ENCODE data around the gene ATP11A. TPM values are rescaled to one million over a fixed set of nuclear protein-coding genes. Genes with fewer than 3 reads are reported as not detected.
"Not testable (repeated sequence)": the region's sequence is repeated elsewhere in the genome, so short reads cannot be mapped to it uniquely, and the experiment has no call there.

The ATP11A gene
- total and polyA plus RNA-seq, 9 donors, result 11.9 to 26.7 (median 21.3) TPM

DNA sequence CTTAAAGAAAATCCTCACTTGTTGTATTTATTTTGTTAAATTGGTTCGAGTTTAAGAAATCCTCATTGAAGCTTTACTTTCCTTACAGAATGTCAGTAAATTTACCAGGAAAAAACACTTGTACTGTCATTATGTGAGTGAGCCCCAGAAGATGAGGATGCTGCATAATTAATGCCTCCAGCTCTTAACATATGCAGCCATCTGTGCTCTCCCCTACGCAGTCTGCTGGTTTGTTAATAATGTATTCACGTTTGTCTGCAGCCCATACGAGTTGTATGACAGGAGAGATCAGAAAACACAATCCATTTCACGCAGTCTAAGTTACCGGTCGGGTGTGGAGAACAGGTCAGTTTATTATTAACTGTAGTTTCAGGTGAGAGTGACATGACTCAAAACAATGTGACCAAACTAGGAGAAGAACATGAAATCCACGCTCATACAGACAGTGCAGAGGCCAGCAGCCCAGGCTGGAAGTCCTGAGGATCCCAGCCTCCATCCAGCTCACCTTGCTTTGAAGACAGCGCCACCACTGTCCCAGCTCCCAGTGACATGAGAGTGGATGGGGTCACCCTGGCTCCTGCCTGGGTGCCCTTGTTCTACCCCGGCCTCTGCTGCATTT, 19.8 kb upstream of the ATP11A start:
- WGBS (ENCODE audit: insufficient coverage), result 89% methylated on average over 4 of the region's 10 CpGs

DNA sequence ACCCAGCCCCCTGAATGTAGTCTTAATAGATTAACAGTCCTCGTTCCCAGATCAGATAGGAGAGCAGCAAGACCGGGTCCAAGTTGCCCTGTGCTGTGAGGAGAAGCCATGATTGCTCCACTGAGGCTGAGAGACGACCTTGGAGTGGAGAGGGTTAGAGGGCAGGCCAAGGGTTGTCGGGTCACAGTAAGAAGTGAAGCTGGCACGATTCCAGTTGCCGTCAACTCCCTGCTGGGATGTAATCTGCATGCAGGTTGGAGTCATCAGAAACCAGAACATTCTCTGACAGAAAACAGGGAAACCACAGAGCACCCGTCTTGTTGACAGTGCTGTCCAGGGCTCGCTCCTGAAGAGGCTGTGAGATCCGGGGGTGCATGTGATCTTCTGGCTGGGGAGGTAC, 19.0 kb upstream of the ATP11A start:
- 40% methylated on average over 7 of the region's 9 CpGs for WGBS (ENCODE audit: insufficient coverage)
- no peak for DNase-seq
- Histone ChIP-seq H3K4me3 (ENCODE audit: low read length) (no peak overlapping the region), H3K27me3 (ENCODE audit: control insufficient read depth, insufficient read depth, low read length) (peaks cover 2% of the 10 kb centered on the region), H3K9me3 (replicated peaks; ENCODE audit: control insufficient read depth, low read depth, low read length) (no peaks in the 10 kb centered on the region), H3K4me1 (ENCODE audit: control insufficient read depth, insufficient read depth, low read length) (no peaks in the 10 kb centered on the region), H3K36me3 (ENCODE audit: control insufficient read depth, insufficient read depth, low read length) (no peaks in the 10 kb centered on the region), H3K27ac (ENCODE audit: low read length) (no peak overlapping the region)

More for the DNA sequence above, 19.8 kb upstream of the ATP11A start:
- Histone ChIP-seq H3K27me3 (ENCODE audit: control insufficient read depth, insufficient read depth, low read length) (peaks cover 2% of the 10 kb centered on the region), H3K4me3 (ENCODE audit: low read length) (no peak overlapping the region), H3K36me3 (ENCODE audit: control insufficient read depth, insufficient read depth, low read length) (no peaks in the 10 kb centered on the region), H3K27ac (ENCODE audit: low read length) (no peak overlapping the region), H3K9me3 (replicated peaks; ENCODE audit: control insufficient read depth, low read depth, low read length) (no peaks in the 10 kb centered on the region), H3K4me1 (ENCODE audit: control insufficient read depth, insufficient read depth, low read length) (no peaks in the 10 kb centered on the region)
- DNase-seq, result no peak

DNA sequence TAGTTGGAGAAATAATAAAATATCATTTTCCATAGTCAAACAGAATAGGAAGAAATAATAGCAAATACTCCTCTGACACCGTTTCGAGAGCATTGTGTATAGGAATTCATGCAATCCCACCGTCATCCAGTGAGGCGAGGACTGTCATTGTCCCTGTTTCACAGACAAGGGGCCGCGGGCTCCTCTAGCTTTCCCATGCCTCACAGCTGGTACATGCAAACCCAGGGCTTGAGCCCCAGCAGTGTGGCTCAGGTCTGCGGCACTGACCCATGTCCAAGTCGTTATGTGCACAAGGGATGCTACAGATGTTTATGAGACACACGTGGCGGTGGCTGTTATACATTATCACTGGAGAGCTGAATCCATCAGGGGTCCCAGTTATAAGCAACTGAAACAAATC, 18.5 kb upstream of the ATP11A start:
- peaks cover 2% of the 10 kb centered on the region for H3K27me3 ChIP-seq (ENCODE audit: control insufficient read depth, insufficient read depth, low read length)
- H3K9me3 ChIP-seq (replicated peaks; ENCODE audit: control insufficient read depth, low read depth, low read length), result no peaks in the 10 kb centered on the region
- no peak overlapping the region for H3K4me3 ChIP-seq (ENCODE audit: low read length)
- no peaks in the 10 kb centered on the region for H3K36me3 ChIP-seq (ENCODE audit: control insufficient read depth, insufficient read depth, low read length)
- no peak overlapping the region for H3K27ac ChIP-seq (ENCODE audit: low read length)
- H3K4me1 ChIP-seq (ENCODE audit: control insufficient read depth, insufficient read depth, low read length), result no peaks in the 10 kb centered on the region
- 79% methylated on average over 8 of the region's 10 CpGs for WGBS (ENCODE audit: insufficient coverage)
- no peak for DNase-seq

DNA sequence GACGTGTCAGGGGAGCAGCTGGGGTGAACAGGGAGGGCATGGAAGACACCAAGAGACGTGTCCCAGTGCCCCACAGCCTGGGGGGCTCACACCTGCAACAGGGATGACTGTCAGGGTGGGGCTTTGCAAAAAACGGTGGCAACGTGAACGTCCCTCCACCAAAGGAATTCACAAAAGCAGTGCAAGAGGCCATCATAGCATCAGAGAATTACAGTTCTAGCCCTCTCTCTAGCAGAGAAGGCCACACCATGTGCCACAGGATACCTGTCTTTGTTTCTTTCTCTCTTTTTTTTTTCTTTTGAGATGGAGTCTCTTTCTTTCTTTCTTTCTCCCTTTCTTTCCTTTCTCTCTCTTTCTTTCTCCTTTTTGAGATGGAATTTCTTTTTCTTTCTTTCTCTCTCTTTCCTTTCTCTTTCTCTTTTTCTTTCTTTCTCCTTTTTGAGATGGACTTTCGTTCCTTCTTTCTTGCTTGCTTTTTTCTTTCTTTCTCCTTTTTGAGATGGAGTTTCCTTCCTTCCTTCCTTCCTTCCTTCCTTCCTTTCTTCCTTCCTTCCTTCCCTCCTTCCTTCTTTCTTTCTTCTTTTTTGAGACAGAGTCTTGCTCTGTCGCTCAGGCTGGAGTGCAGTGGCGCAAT, 17.1 kb upstream of the ATP11A start:
- Histone ChIP-seq H3K27me3 (ENCODE audit: control insufficient read depth, insufficient read depth, low read length) (peaks cover 2% of the 10 kb centered on the region), H3K27ac (ENCODE audit: low read length) (no peak overlapping the region), H3K9me3 (replicated peaks; ENCODE audit: control insufficient read depth, low read depth, low read length) (no peaks in the 10 kb centered on the region), H3K36me3 (ENCODE audit: control insufficient read depth, insufficient read depth, low read length) (no peaks in the 10 kb centered on the region), H3K4me1 (ENCODE audit: control insufficient read depth, insufficient read depth, low read length) (no peaks in the 10 kb centered on the region), H3K4me3 (ENCODE audit: low read length) (no peak overlapping the region)
- DNase-seq, result no peak
- WGBS (ENCODE audit: insufficient coverage), result 75% methylated on average over 7 of the region's 8 CpGs

DNA sequence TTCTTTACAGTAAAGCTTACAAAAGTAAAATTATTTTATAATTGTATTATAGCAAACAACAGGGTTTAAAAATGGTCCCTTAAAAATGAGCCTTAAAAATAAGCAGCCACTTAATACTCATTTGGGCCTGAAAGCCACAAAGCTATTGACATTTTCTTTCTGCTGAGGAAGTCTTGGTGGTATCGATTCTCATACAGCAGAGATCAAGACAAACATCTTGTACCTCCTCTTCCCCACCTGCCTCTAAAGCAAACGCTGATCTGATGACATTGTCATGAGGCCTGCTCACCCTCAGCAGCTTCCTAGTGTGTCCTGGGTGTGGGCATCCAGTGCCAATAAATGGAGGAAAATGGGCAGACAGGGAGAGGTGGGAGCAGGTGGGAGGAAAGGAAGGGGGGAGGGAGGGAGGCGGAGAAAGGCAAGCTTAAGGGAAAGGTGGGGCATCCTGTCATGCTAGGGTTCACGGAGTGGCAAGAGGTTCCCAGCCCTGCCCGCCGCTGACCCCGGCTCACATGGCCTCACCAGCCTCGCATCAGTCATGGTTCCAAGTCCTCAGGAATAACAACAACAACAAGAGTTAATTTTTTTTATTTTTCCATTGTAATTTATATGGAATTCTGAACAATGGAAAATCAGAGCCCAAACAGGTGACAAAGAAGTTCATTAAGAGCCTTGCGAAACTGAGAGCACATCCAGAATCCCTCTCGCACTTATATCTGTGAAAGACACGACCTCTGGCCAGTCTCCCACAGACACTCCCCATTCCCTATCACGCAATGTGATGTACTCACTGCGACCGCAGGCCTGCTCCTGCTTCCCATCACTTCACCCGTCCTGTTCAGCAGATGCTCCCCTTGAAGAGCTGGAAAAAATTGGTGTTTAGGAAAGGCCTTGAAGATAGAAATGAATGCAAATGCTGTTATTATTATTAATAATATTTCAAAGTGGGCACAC, 15.1 kb upstream of the ATP11A start:
- WGBS (ENCODE audit: insufficient coverage), result 83% methylated on average over 3 of the region's 15 CpGs

DNA sequence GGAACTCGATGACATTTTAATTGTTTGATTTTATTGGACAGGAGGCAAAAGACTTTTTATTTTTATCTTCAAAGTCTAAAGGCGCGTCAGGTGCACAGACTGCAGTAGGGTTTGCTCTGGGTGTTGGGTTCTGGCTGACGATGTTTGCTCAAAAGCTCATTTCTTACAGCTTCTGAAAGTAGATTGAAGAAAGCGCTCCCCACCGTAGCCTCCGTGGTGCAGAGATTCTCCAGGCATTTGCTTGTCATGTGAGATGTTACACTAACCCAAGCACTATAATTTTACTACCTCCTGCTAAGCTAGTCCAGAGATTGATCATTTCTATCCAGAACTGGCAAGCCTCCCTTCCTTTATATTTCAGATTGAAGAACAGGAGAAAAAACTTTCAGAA, 14.5 kb upstream of the ATP11A start:
- DNase-seq, result no peak
- 78% methylated on average over 4 of the region's 7 CpGs for WGBS (ENCODE audit: insufficient coverage)
- no peaks in the 10 kb centered on the region for H3K4me1 ChIP-seq (ENCODE audit: control insufficient read depth, insufficient read depth, low read length)
- H3K36me3 ChIP-seq (ENCODE audit: control insufficient read depth, insufficient read depth, low read length), result no peaks in the 10 kb centered on the region
- H3K9me3 ChIP-seq (replicated peaks; ENCODE audit: control insufficient read depth, low read depth, low read length), result no peaks in the 10 kb centered on the region
- no peaks in the 10 kb centered on the region for H3K27me3 ChIP-seq (ENCODE audit: control insufficient read depth, insufficient read depth, low read length)
- H3K4me3 ChIP-seq (ENCODE audit: low read length), result no peak overlapping the region
- H3K27ac ChIP-seq (ENCODE audit: low read length), result no peak overlapping the region

More for the DNA sequence above, 15.1 kb upstream of the ATP11A start:
- Histone ChIP-seq H3K27me3 (ENCODE audit: control insufficient read depth, insufficient read depth, low read length) (no peaks in the 10 kb centered on the region), H3K9me3 (replicated peaks; ENCODE audit: control insufficient read depth, low read depth, low read length) (no peaks in the 10 kb centered on the region), H3K4me1 (ENCODE audit: control insufficient read depth, insufficient read depth, low read length) (no peaks in the 10 kb centered on the region), H3K27ac (ENCODE audit: low read length) (no peak overlapping the region), H3K4me3 (ENCODE audit: low read length) (no peak overlapping the region), H3K36me3 (ENCODE audit: control insufficient read depth, insufficient read depth, low read length) (no peaks in the 10 kb centered on the region)
- DNase-seq, result no peak

DNA sequence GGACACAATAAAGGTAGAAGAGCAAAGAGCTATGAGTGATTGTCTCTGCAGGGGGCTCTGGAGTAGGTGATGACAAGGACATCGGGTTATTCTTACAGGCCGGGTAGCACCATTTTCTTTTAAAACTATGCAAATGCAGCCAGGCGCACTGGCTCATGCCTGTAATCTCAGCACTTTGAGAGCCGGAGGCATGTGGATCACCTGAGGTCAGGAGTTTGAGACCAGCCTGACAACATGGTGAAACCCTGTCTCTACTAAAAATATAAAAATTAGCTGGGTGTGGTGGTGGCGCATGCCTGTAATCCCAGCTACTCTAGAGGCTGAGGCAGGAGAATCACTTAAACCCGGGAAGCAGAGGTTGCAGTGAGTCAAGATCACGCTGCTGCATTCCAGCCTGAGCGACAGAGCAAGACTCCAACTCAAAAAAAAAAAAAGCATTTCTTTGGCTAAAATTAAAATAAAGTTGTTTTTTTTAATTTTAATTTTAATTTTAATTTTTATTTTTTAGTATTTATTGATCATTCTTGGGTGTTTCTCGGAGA, 12.3 kb upstream of the ATP11A start:
- not testable (repeated sequence) for H3K36me3 ChIP-seq (ENCODE audit: control insufficient read depth, insufficient read depth, low read length); H3K4me1 ChIP-seq (ENCODE audit: control insufficient read depth, insufficient read depth, low read length); H3K27ac ChIP-seq (ENCODE audit: low read length); H3K9me3 ChIP-seq (replicated peaks; ENCODE audit: control insufficient read depth, low read depth, low read length); H3K27me3 ChIP-seq (ENCODE audit: control insufficient read depth, insufficient read depth, low read length); DNase-seq; H3K4me3 ChIP-seq (ENCODE audit: low read length)
- 60% methylated on average over 1 of the region's 9 CpGs for WGBS (ENCODE audit: insufficient coverage)

DNA sequence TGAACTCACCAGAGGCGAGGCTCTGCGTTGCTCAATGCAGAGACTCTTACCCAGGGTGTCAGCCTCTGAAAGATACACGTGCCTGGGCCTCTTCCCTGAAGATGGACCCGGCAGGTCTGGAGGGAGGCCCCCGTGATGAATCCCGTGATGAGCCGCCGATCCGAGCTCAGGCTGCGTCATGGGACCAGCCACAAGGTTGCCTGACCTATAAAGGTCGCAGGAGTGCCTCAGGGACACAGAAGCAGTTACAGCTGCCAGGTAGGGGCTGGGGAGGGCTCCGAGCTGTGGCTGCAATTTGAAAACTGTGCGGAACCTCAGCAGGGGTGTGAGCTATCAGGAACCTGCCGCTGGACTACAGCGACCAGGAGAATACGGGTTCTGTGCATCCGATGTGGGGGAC, 10.5 kb upstream of the ATP11A start:
- Histone ChIP-seq H3K4me1 (ENCODE audit: control insufficient read depth, insufficient read depth, low read length) (no peaks in the 10 kb centered on the region), H3K9me3 (replicated peaks; ENCODE audit: control insufficient read depth, low read depth, low read length) (no peaks in the 10 kb centered on the region), H3K27me3 (ENCODE audit: control insufficient read depth, insufficient read depth, low read length) (no peaks in the 10 kb centered on the region), H3K36me3 (ENCODE audit: control insufficient read depth, insufficient read depth, low read length) (no peaks in the 10 kb centered on the region), H3K4me3 (ENCODE audit: low read length) (no peak overlapping the region), H3K27ac (ENCODE audit: low read length) (no peak overlapping the region)
- 85% methylated on average over 17 of the region's 17 CpGs for WGBS (ENCODE audit: insufficient coverage)
- DNase-seq, result no peak

DNA sequence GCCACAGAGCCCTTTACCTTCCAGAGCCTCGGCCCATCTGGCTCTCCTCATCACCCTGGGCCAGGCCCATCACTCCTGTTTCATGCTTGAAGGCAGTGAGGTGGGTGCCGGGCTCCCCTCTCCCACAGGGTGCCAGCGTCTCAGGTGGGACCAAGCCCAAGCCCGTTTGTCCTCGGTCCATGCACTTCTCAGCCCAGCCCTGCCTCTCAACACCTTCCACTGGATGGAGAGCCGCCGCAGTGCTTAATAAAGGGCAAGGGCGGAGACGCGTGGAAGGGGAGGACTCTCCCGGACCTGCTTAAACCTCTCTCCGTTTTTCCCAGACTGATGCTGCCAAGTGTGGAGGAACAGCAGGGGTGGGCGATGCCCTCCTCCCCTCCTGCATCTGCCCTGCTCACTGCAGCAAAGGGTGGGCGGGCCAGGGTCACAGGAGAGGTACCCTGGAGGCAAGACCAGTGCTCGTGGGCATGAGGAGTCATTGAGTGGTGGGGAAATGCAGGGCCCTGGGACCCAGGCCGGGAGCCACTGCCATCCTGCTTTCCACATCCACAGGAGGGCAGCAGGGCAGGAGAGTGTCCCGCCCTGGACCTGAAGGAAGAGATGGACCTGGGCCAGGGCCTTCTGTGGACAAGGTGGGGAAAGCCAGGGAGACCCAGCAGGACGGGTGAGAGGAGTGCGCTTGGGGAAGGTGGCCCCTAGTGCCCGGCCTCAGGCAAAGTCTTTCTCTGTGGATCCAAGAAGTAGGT, 9.7 kb upstream of the ATP11A start:
- WGBS (ENCODE audit: insufficient coverage), result 90% methylated on average over 10 of the region's 20 CpGs
- H3K4me3 ChIP-seq (ENCODE audit: low read length), result no peak overlapping the region
- no peaks in the 10 kb centered on the region for H3K36me3 ChIP-seq (ENCODE audit: control insufficient read depth, insufficient read depth, low read length)
- H3K9me3 ChIP-seq (replicated peaks; ENCODE audit: control insufficient read depth, low read depth, low read length), result no peaks in the 10 kb centered on the region
- H3K4me1 ChIP-seq (ENCODE audit: control insufficient read depth, insufficient read depth, low read length), result no peaks in the 10 kb centered on the region
- H3K27me3 ChIP-seq (ENCODE audit: control insufficient read depth, insufficient read depth, low read length), result no peaks in the 10 kb centered on the region
- H3K27ac ChIP-seq (ENCODE audit: low read length), result no peak overlapping the region
- DNase-seq, result no peak
